GM21423 (cell line): ENCODE measurements around the gene EXOSC1.
"Not testable (repeated sequence)": the region's sequence is repeated elsewhere in the genome, so short reads cannot be mapped to it uniquely, and the experiment has no call there.

Source experiments
- ATAC-seq: cut with Tn5 transposase; IDR thresholded peaks from one replicate; pipeline ENCODE4 v1.9.1; 2021; ENCODE audit warnings: mild to moderate bottlenecking, moderate library complexity; ENCODE audit not compliant: unreplicated experiment

Gene EXOSC1

GRCh38 chr10:97445722-97446639 lies at the start of gene EXOSC1, which contains the start of gene ZDHHC16:
TSS of gene EXOSC1 (minus strand) at chr10:97446006. CDS start at chr10:97445985, 21 bp downstream.
TSS of gene ZDHHC16 (plus strand) at chr10:97446175. CDS start at chr10:97451676, 5,501 bp downstream.
- peak; percentile 95 for ATAC-seq

- no peak for ATAC-seq
These were observed 49.2 kb upstream of the EXOSC1 start for GRCh38 chr10:97494863-97495506.

GRCh38 chr10:97494151-97494550 lies 48.3 kb upstream of the EXOSC1 start:
- ATAC-seq, result no peak

GRCh38 chr10:97490592-97490991 lies 44.8 kb upstream of the EXOSC1 start:
- ATAC-seq, result no peak

- ATAC-seq, result no peak
These were observed 40.0 kb upstream of the EXOSC1 start for GRCh38 chr10:97485647-97486281.

- ATAC-seq, result no peak
These were observed 38.1 kb upstream of the EXOSC1 start for GRCh38 chr10:97483921-97484320.

- no peak for ATAC-seq
These were observed 37.7 kb upstream of the EXOSC1 start for GRCh38 chr10:97483506-97483905.

- no peak for ATAC-seq
These were observed 36.6 kb upstream of the EXOSC1 start for GRCh38 chr10:97482381-97482780.

GRCh38 chr10:97481071-97481470 lies 35.3 kb upstream of the EXOSC1 start:
- ATAC-seq, result no peak

- no peak for ATAC-seq
These were observed 34.1 kb upstream of the EXOSC1 start for GRCh38 chr10:97479939-97480338.

- ATAC-seq, result not testable (repeated sequence)
These were observed 33.6 kb upstream of the EXOSC1 start for GRCh38 chr10:97479410-97479809.

- no peak for ATAC-seq
These were observed 30.3 kb upstream of the EXOSC1 start for GRCh38 chr10:97475936-97476594.

- no peak for ATAC-seq
These were observed 29.1 kb upstream of the EXOSC1 start for GRCh38 chr10:97474918-97475317.

- ATAC-seq, result not testable (repeated sequence)
These were observed 23.0 kb upstream of the EXOSC1 start for GRCh38 chr10:97468781-97469180.

GRCh38 chr10:97468162-97468561 lies 22.4 kb upstream of the EXOSC1 start:
- no peak for ATAC-seq

GRCh38 chr10:97466755-97467154 lies 20.9 kb upstream of the EXOSC1 start:
- no peak for ATAC-seq

GRCh38 chr10:97465982-97466381 lies 20.2 kb upstream of the EXOSC1 start:
- no peak for ATAC-seq

GRCh38 chr10:97464226-97464625 lies 18.4 kb upstream of the EXOSC1 start:
- ATAC-seq, result no peak

- ATAC-seq, result no peak
These were observed 17.7 kb upstream of the EXOSC1 start for GRCh38 chr10:97463363-97464132.

- no peak for ATAC-seq
These were observed 16.5 kb upstream of the EXOSC1 start for GRCh38 chr10:97462309-97462708.
